Ascending aorta (tissue), 2 donors: ENCODE results near the gene STBD1. TPM values are rescaled to one million over a fixed set of nuclear protein-coding genes. Genes with fewer than 3 reads are reported as not detected.
"Not testable (repeated sequence)": the region's sequence is repeated elsewhere in the genome, so short reads cannot be mapped to it uniquely, and the experiment has no call there.

Source experiments
- DNase-seq, 2 donors: peaks; one replicate each; pipeline ENCODE4 v3.0.0-alpha.2; 2019; ENCODE audit warnings: low spot score in 2 of 2
- H3K27ac ChIP-seq, 2 donors: fragments of 200-600 bp; sonication (generic); one replicate each; pipeline ENCODE4 v1.5.1; 2016 to 2017; ENCODE audit warnings: mild to moderate bottlenecking in 1 of 2
- H3K27me3 ChIP-seq: fragments of 200-600 bp; sonication (generic); one replicate; pipeline ENCODE4 v1.5.1; 2017
- H3K36me3 ChIP-seq, 2 donors: fragments of 200-600 bp; sonication (generic); one replicate each; pipeline ENCODE4 v1.5.1; 2016
- H3K4me1 ChIP-seq, 2 donors: fragments of 200-600 bp; sonication (generic); one replicate each; pipeline ENCODE4 v1.5.1; 2016 to 2017; ENCODE audit warnings: mild to moderate bottlenecking in 1 of 2
- H3K4me3 ChIP-seq, 2 donors: fragments of 200-600 bp; sonication (generic); one replicate each; pipeline ENCODE4 v1.5.1; 2016 to 2017; ENCODE audit warnings: mild to moderate bottlenecking in 1 of 2
- H3K9me3 ChIP-seq, 2 donors: fragments of 200-600 bp; sonication (generic); one replicate each; pipeline ENCODE4 v1.5.1; 2016
- CTCF ChIP-seq, 3 experiments: fragments of 200-600 bp in 2 of 3; fragments of 450-650 bp in 1 of 3; sonication (generic) in 2 of 3; IDR thresholded peaks; one replicate each; pipeline ENCODE4 v1.5.1; 2016 to 2019; ENCODE audit warnings: antibody characterized with exemption in 3 of 3, mild to moderate bottlenecking in 1 of 3, moderate library complexity in 1 of 3
- intact Hi-C: fragments of 100-400 bp; cut with DNase I; formaldehyde crosslinking; loops from one replicate; pipeline ENCODE4 v1.15.1; 2023
- total RNA-seq: library from RNA; depleted of rRNA; stranded (reverse); fragments of >200 nt; gene quantifications from one replicate; pipeline ENCODE4 v1.1.0, GENCODE V29; 2016

The STBD1 gene
- total RNA-seq, 1 donor from 2014 or later, result 19.9 TPM

GRCh38 chr4:76342803-76343202, 36.3 kb downstream of the STBD1 start:
- DNase-seq, result no peak
- no peak for TF ChIP-seq CTCF (IDR thresholded peaks at IDR 0.05)
- no peaks in the 10 kb centered on the region for H3K4me1 ChIP-seq
- intact Hi-C loops, result no loop called here
- H3K4me3 ChIP-seq, result no peak overlapping the region
- no peaks in the 10 kb centered on the region for H3K27me3 ChIP-seq
- H3K9me3 ChIP-seq, result peaks cover 0 to 3% of the 10 kb centered on the region in 2 donors
- no peak overlapping the region for H3K27ac ChIP-seq
- no peaks in the 10 kb centered on the region for H3K36me3 ChIP-seq

- no peak overlapping the region for H3K27ac ChIP-seq
- no peak overlapping the region for H3K4me3 ChIP-seq
- peaks cover 0 to 16% of the 10 kb centered on the region in 2 donors for H3K9me3 ChIP-seq
- no peaks in the 10 kb centered on the region for H3K4me1 ChIP-seq
- H3K36me3 ChIP-seq, result no peaks in the 10 kb centered on the region
- TF ChIP-seq CTCF (IDR thresholded peaks at IDR 0.05), result no peak
- intact Hi-C loops, result no loop called here
- no peak for DNase-seq
- H3K27me3 ChIP-seq, result no peaks in the 10 kb centered on the region
Observed at GRCh38 chr4:76354517-76355473, 48.3 kb downstream of the STBD1 start.

- H3K27ac ChIP-seq, result no peak overlapping the region
- no peak for DNase-seq
- no peaks in the 10 kb centered on the region for H3K4me1 ChIP-seq
- intact Hi-C loops, result no loop called here
- TF ChIP-seq CTCF (IDR thresholded peaks at IDR 0.05), result no peak
- H3K36me3 ChIP-seq, result no peaks in the 10 kb centered on the region
- no peaks in the 10 kb centered on the region for H3K27me3 ChIP-seq
- peaks cover 0 to 16% of the 10 kb centered on the region in 2 donors for H3K9me3 ChIP-seq
- H3K4me3 ChIP-seq, result no peak overlapping the region
Observed at GRCh38 chr4:76357981-76358380, 51.4 kb downstream of the STBD1 start.

- H3K27ac ChIP-seq, intact Hi-C loops, DNase-seq, H3K4me1 ChIP-seq, H3K4me3 ChIP-seq, H3K36me3 ChIP-seq, H3K27me3 ChIP-seq: not testable (repeated sequence)
- peaks cover 0 to 16% of the 10 kb centered on the region in 2 donors for H3K9me3 ChIP-seq
Observed at GRCh38 chr4:76359881-76360466, 53.4 kb downstream of the STBD1 start.

Other genes starting within 250 kb of the STBD1 start
- gene ART3, start 232.0 kb upstream of the STBD1 start, total RNA-seq, result not detected
- 20.2 TPM for gene NUP54, start 158.3 kb upstream of the STBD1 start, total RNA-seq
- gene SCARB2, start 92.9 kb upstream of the STBD1 start, total RNA-seq, result 94.1 TPM
- gene FAM47E, start 55.0 kb upstream of the STBD1 start, total RNA-seq, result not detected
- gene CCDC158, start 114.4 kb downstream of the STBD1 start, total RNA-seq, result 1.1 TPM
- gene SHROOM3, start 128.5 kb downstream of the STBD1 start, total RNA-seq, result 192 TPM